ENCODE measurements around the gene FCER2. TPM values are rescaled to one million over a fixed set of nuclear protein-coding genes. Genes with fewer than 3 reads are reported as not detected.

Gene FCER2
- total RNA-seq, 1 donor from 2014 or later = 0.50 TPM

GRCh38 chr19:7722231-7722651 is 20.3 kb upstream of the FCER2 start:
- H3K27ac ChIP-seq = no peak overlapping the region
- intact Hi-C loops (cut with DNase I) = no loop called here

GRCh38 chr19:7720351-7720750 is 18.4 kb upstream of the FCER2 start:
- no peak overlapping the region for H3K27ac ChIP-seq
- intact Hi-C loops (cut with DNase I) = no loop called here

More at GRCh38 chr19:7722231-7722651, 20.3 kb upstream of the FCER2 start:
- ATAC-seq (no peak), DNase-seq (no peak)
- Histone ChIP-seq H3K9me3 (no peaks in the 10 kb centered on the region), H3K4me1 (no peaks in the 10 kb centered on the region), H3K4me3 (no peak overlapping the region), H3K27me3 (ENCODE audit: low read depth) (no peaks in the 10 kb centered on the region), H3K36me3 (no peaks in the 10 kb centered on the region)
- TF ChIP-seq CTCF (IDR thresholded peaks at IDR 0.05) = no peak

GRCh38 chr19:7718668-7719067 is 16.7 kb upstream of the FCER2 start:
- intact Hi-C loops (cut with DNase I) = no loop called here
- DNase-seq = no peak
- H3K9me3 ChIP-seq = no peaks in the 10 kb centered on the region
- no peak for ATAC-seq
- no peak overlapping the region for H3K4me3 ChIP-seq
- H3K4me1 ChIP-seq = no peaks in the 10 kb centered on the region
- TF ChIP-seq CTCF (IDR thresholded peaks at IDR 0.05) = no peak
- H3K36me3 ChIP-seq = no peaks in the 10 kb centered on the region
- no peaks in the 10 kb centered on the region for H3K27me3 ChIP-seq (ENCODE audit: low read depth)
- no peak overlapping the region for H3K27ac ChIP-seq

More at GRCh38 chr19:7720351-7720750, 18.4 kb upstream of the FCER2 start:
- Histone ChIP-seq H3K9me3 (no peaks in the 10 kb centered on the region), H3K4me3 (no peak overlapping the region), H3K36me3 (no peaks in the 10 kb centered on the region), H3K27me3 (ENCODE audit: low read depth) (no peaks in the 10 kb centered on the region), H3K4me1 (no peaks in the 10 kb centered on the region)
- ATAC-seq (no peak), DNase-seq (no peak)
- no peak for TF ChIP-seq CTCF (IDR thresholded peaks at IDR 0.05)

- intact Hi-C loops (cut with DNase I) = no loop called here
- TF ChIP-seq CTCF (IDR thresholded peaks at IDR 0.05) = no peak
- H3K9me3 ChIP-seq = no peaks in the 10 kb centered on the region
These were observed 14.8 kb upstream of the FCER2 start for GRCh38 chr19:7716762-7717161.

GRCh38 chr19:7715671-7716070 is 13.7 kb upstream of the FCER2 start:
- TF ChIP-seq CTCF (IDR thresholded peaks at IDR 0.05) = no peak
- H3K36me3 ChIP-seq = no peaks in the 10 kb centered on the region
- no peaks in the 10 kb centered on the region for H3K27me3 ChIP-seq (ENCODE audit: low read depth)
- H3K4me1 ChIP-seq = no peaks in the 10 kb centered on the region
- ATAC-seq (no peak), DNase-seq (no peak)
- H3K4me3 ChIP-seq = no peak overlapping the region
- intact Hi-C loops (cut with DNase I) = no loop called here
- H3K9me3 ChIP-seq = no peaks in the 10 kb centered on the region
- H3K27ac ChIP-seq = no peak overlapping the region

More at GRCh38 chr19:7716762-7717161, 14.8 kb upstream of the FCER2 start:
- Histone ChIP-seq H3K4me1 (no peaks in the 10 kb centered on the region), H3K27ac (no peak overlapping the region), H3K36me3 (no peaks in the 10 kb centered on the region), H3K27me3 (ENCODE audit: low read depth) (no peaks in the 10 kb centered on the region), H3K4me3 (no peak overlapping the region)
- ATAC-seq (no peak), DNase-seq (no peak)

- DNase-seq = no peak
- Histone ChIP-seq H3K27ac (no peak overlapping the region), H3K4me3 (no peak overlapping the region), H3K4me1 (peaks cover 19% of the 10 kb centered on the region), H3K27me3 (ENCODE audit: low read depth) (no peaks in the 10 kb centered on the region), H3K9me3 (no peaks in the 10 kb centered on the region), H3K36me3 (no peaks in the 10 kb centered on the region)
- no peak for ATAC-seq
- no peak for TF ChIP-seq CTCF (IDR thresholded peaks at IDR 0.05)
- intact Hi-C loops (cut with DNase I) = no loop called here
These were observed 8.7 kb upstream of the FCER2 start for GRCh38 chr19:7710616-7711015.
